Measurements from ENCODE around the gene MITF.

MITF gene

GRCh38 chr3:69866988-69867720 is 127.9 kb downstream of the MITF start:
- no peak overlapping the region for H3K4me3 Mint-ChIP-seq
- no peaks in the 10 kb centered on the region for H3K36me3 Mint-ChIP-seq (ENCODE audit: low read depth)
- H3K27ac Mint-ChIP-seq, result no peak overlapping the region
- H3K27me3 Mint-ChIP-seq, result peaks cover 3% of the 10 kb centered on the region
- H3K9me3 Mint-ChIP-seq, result no peaks in the 10 kb centered on the region
- H3K4me1 Mint-ChIP-seq (ENCODE audit: low read depth), result no peaks in the 10 kb centered on the region
- DNase-seq, result no peak

- no peaks in the 10 kb centered on the region for H3K9me3 Mint-ChIP-seq
- no peak overlapping the region for H3K27ac Mint-ChIP-seq
- peaks cover 3% of the 10 kb centered on the region for H3K27me3 Mint-ChIP-seq
- no peaks in the 10 kb centered on the region for H3K36me3 Mint-ChIP-seq (ENCODE audit: low read depth)
- no peak for DNase-seq
- H3K4me1 Mint-ChIP-seq (ENCODE audit: low read depth), result no peaks in the 10 kb centered on the region
- H3K4me3 Mint-ChIP-seq, result no peak overlapping the region
These were observed 128.8 kb downstream of the MITF start for GRCh38 chr3:69867941-69868505.

GRCh38 chr3:69868841-69869420 is 129.7 kb downstream of the MITF start:
- Mint-ChIP-seq H3K36me3 (ENCODE audit: low read depth) (no peaks in the 10 kb centered on the region), H3K9me3 (no peaks in the 10 kb centered on the region), H3K4me1 (ENCODE audit: low read depth) (no peaks in the 10 kb centered on the region), H3K27me3 (peaks cover 3% of the 10 kb centered on the region), H3K4me3 (no peak overlapping the region), H3K27ac (no peak overlapping the region)
- DNase-seq, result no peak

- H3K9me3 Mint-ChIP-seq, result no peaks in the 10 kb centered on the region
- no peak overlapping the region for H3K27ac Mint-ChIP-seq
- H3K36me3 Mint-ChIP-seq (ENCODE audit: low read depth), result no peaks in the 10 kb centered on the region
- H3K27me3 Mint-ChIP-seq, result peaks cover 3% of the 10 kb centered on the region
- H3K4me3 Mint-ChIP-seq, result no peak overlapping the region
- DNase-seq, result no peak
- no peaks in the 10 kb centered on the region for H3K4me1 Mint-ChIP-seq (ENCODE audit: low read depth)
These were observed 130.4 kb downstream of the MITF start for GRCh38 chr3:69869643-69870042.

GRCh38 chr3:69871251-69871650 is 132.0 kb downstream of the MITF start:
- Mint-ChIP-seq H3K4me3 (no peak overlapping the region), H3K4me1 (ENCODE audit: low read depth) (no peaks in the 10 kb centered on the region), H3K27me3 (no peaks in the 10 kb centered on the region), H3K36me3 (ENCODE audit: low read depth) (no peaks in the 10 kb centered on the region), H3K9me3 (no peaks in the 10 kb centered on the region), H3K27ac (no peak overlapping the region)
- DNase-seq, result no peak

- no peaks in the 10 kb centered on the region for H3K4me1 Mint-ChIP-seq (ENCODE audit: low read depth)
- no peaks in the 10 kb centered on the region for H3K27me3 Mint-ChIP-seq
- no peaks in the 10 kb centered on the region for H3K9me3 Mint-ChIP-seq
- DNase-seq, result no peak
- H3K27ac Mint-ChIP-seq, result no peak overlapping the region
- H3K36me3 Mint-ChIP-seq (ENCODE audit: low read depth), result no peaks in the 10 kb centered on the region
- H3K4me3 Mint-ChIP-seq, result no peak overlapping the region
These were observed 132.6 kb downstream of the MITF start for GRCh38 chr3:69871868-69872267.

GRCh38 chr3:69872783-69873378 is 133.6 kb downstream of the MITF start:
- Mint-ChIP-seq H3K4me1 (ENCODE audit: low read depth) (no peaks in the 10 kb centered on the region), H3K4me3 (no peak overlapping the region), H3K27me3 (no peaks in the 10 kb centered on the region), H3K9me3 (no peaks in the 10 kb centered on the region), H3K27ac (no peak overlapping the region), H3K36me3 (ENCODE audit: low read depth) (no peaks in the 10 kb centered on the region)
- DNase-seq, result no peak

GRCh38 chr3:69876073-69876472 is 136.8 kb downstream of the MITF start:
- Mint-ChIP-seq H3K27me3 (no peaks in the 10 kb centered on the region), H3K4me1 (ENCODE audit: low read depth) (no peaks in the 10 kb centered on the region), H3K27ac (no peak overlapping the region), H3K4me3 (no peak overlapping the region), H3K36me3 (ENCODE audit: low read depth) (no peaks in the 10 kb centered on the region), H3K9me3 (no peaks in the 10 kb centered on the region)
- no peak for DNase-seq

- Mint-ChIP-seq H3K27me3 (no peaks in the 10 kb centered on the region), H3K4me3 (no peak overlapping the region), H3K9me3 (no peaks in the 10 kb centered on the region), H3K27ac (no peak overlapping the region), H3K36me3 (ENCODE audit: low read depth) (no peaks in the 10 kb centered on the region), H3K4me1 (ENCODE audit: low read depth) (no peaks in the 10 kb centered on the region)
- DNase-seq, result no peak
These were observed 139.0 kb downstream of the MITF start for GRCh38 chr3:69878254-69878653.

- no peaks in the 10 kb centered on the region for H3K36me3 Mint-ChIP-seq (ENCODE audit: low read depth)
- H3K4me1 Mint-ChIP-seq (ENCODE audit: low read depth), result no peaks in the 10 kb centered on the region
- H3K27ac Mint-ChIP-seq, result no peak overlapping the region
- no peaks in the 10 kb centered on the region for H3K27me3 Mint-ChIP-seq
- H3K4me3 Mint-ChIP-seq, result no peak overlapping the region
- DNase-seq, result no peak
- H3K9me3 Mint-ChIP-seq, result no peaks in the 10 kb centered on the region
These were observed 139.8 kb downstream of the MITF start for GRCh38 chr3:69879051-69879450.

- Mint-ChIP-seq H3K9me3 (no peaks in the 10 kb centered on the region), H3K36me3 (ENCODE audit: low read depth) (no peaks in the 10 kb centered on the region), H3K27ac (no peak overlapping the region)
These were observed 140.9 kb downstream of the MITF start for GRCh38 chr3:69880069-69880640.

GRCh38 chr3:69881051-69881450 is 141.8 kb downstream of the MITF start:
- Mint-ChIP-seq H3K9me3 (no peaks in the 10 kb centered on the region), H3K27me3 (peaks cover 4% of the 10 kb centered on the region), H3K4me3 (no peak overlapping the region), H3K27ac (no peak overlapping the region), H3K4me1 (ENCODE audit: low read depth) (no peaks in the 10 kb centered on the region), H3K36me3 (ENCODE audit: low read depth) (no peaks in the 10 kb centered on the region)
- no peak for DNase-seq

More at GRCh38 chr3:69880069-69880640, 140.9 kb downstream of the MITF start:
- no peak for DNase-seq
- H3K27me3 Mint-ChIP-seq, result no peaks in the 10 kb centered on the region
- H3K4me1 Mint-ChIP-seq (ENCODE audit: low read depth), result no peaks in the 10 kb centered on the region
- H3K4me3 Mint-ChIP-seq, result no peak overlapping the region

GRCh38 chr3:69881756-69882428 is 142.6 kb downstream of the MITF start:
- Mint-ChIP-seq H3K36me3 (ENCODE audit: low read depth) (no peaks in the 10 kb centered on the region), H3K27me3 (peaks cover 4% of the 10 kb centered on the region), H3K27ac (no peak overlapping the region), H3K4me3 (no peak overlapping the region), H3K4me1 (ENCODE audit: low read depth) (no peaks in the 10 kb centered on the region), H3K9me3 (no peaks in the 10 kb centered on the region)
- no peak for DNase-seq

- Mint-ChIP-seq H3K27ac (no peak overlapping the region), H3K9me3 (no peaks in the 10 kb centered on the region), H3K4me1 (ENCODE audit: low read depth) (no peaks in the 10 kb centered on the region), H3K27me3 (peaks cover 4% of the 10 kb centered on the region), H3K36me3 (ENCODE audit: low read depth) (no peaks in the 10 kb centered on the region), H3K4me3 (no peak overlapping the region)
- no peak for DNase-seq
These were observed 143.3 kb downstream of the MITF start for GRCh38 chr3:69882560-69882959.

Measured in activated T-cell treated with anti-CD3 and anti-CD28 coated beads, Interleukin-2, amount 50 U/mL, for 24 hours (primary cell).